ENCODE measurements around the gene GDF2.

Gene GDF2

DNA sequence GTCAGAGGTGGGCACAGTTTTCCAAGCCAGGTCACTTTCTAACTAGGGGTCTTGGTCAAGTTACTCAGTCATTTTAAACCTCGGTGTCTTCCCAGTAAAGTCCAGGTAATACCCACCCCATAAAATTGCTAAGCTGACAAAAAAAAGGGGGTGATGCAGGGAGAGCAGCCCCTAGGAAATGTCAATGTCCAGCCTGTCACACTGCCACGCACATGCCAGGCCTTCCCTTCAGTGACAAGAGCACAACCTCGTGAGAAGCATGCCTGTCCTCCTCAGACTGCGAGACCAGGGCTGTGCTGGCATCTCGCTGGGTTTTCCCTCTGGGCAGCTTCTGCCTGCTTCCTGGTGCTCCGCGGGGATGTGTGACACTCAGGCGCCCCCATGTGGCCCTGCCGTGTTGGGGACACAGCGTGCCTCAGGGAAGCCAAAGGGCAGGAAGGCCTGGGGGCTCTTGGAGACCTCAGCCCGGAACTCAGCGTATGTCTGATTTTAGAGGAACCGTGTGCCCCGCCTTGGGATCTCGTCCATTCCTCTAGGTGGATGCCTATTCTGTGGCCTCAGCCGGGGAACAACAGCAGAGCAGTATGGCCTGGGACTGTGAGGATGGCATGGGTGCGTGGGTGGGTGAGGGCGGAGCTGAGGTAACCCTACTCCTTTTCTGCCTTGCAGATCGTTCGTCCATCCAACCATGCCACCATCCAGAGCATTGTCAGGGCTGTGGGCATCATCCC lies 10.2 kb upstream of the GDF2 start:
- no peak overlapping the region for H3K4me3 Mint-ChIP-seq
- H3K27ac Mint-ChIP-seq: no peak overlapping the region
- peaks cover 5% of the 10 kb centered on the region for H3K27me3 Mint-ChIP-seq (ENCODE audit: low read depth)
- no peaks in the 10 kb centered on the region for H3K9me3 Mint-ChIP-seq
- peaks cover 11% of the 10 kb centered on the region for H3K4me1 Mint-ChIP-seq (ENCODE audit: low read depth)
- H3K36me3 Mint-ChIP-seq (ENCODE audit: low read depth): no peaks in the 10 kb centered on the region

DNA sequence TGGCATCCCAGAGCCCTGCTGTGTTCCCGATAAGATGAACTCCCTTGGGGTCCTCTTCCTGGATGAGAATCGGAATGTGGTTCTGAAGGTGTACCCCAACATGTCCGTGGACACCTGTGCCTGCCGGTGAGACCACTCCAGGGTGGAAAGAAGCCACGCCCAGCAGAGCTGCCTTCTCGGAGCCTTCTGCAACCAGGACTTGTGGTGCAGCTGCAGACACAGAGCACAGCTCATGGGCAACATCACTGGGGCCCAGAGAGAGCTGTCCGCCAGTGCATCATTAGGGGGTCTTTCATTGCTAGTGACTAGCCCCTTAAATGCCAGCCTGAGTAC lies 9.6 kb upstream of the GDF2 start:
- peaks cover 5% of the 10 kb centered on the region for H3K27me3 Mint-ChIP-seq (ENCODE audit: low read depth)
- H3K9me3 Mint-ChIP-seq: no peaks in the 10 kb centered on the region
- H3K36me3 Mint-ChIP-seq (ENCODE audit: low read depth): no peaks in the 10 kb centered on the region
- H3K4me3 Mint-ChIP-seq: no peak overlapping the region
- peaks cover 11% of the 10 kb centered on the region for H3K4me1 Mint-ChIP-seq (ENCODE audit: low read depth)
- H3K27ac Mint-ChIP-seq: no peak overlapping the region

DNA sequence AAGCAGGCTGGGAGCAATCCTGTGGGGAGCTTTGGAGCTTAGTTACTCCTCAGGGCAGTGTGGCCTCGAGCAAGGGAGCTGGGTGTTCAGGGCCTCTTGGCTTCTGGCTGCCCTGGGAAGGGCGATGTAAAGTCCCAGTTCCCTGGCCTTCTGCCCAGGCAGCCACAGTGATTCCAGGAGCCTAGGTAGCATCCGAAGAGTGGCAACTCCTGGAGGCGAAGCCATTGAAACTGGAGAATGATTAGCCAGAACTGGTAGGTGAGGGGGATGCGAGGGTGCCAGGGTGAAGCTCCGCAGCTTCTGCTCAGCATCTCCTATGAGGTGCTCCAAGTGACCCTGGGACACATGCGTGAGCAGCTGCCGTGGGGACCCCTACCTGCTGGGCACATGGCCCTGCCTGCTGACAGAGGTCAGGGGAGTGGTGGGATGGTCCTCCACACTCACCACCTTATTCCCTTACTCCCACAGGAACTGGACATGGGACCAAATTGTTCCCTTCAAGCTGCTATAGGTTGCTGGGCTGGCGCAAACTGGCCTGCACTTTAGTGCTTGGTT lies 7.8 kb upstream of the GDF2 start:
- Mint-ChIP-seq H3K4me3 (no peak overlapping the region), H3K36me3 (ENCODE audit: low read depth) (no peaks in the 10 kb centered on the region), H3K27ac (no peak overlapping the region), H3K9me3 (no peaks in the 10 kb centered on the region), H3K27me3 (ENCODE audit: low read depth) (peaks cover 3% of the 10 kb centered on the region), H3K4me1 (ENCODE audit: low read depth) (peaks cover 11% of the 10 kb centered on the region)

- Mint-ChIP-seq H3K27ac (no peak overlapping the region), H3K27me3 (ENCODE audit: low read depth) (peaks cover 3% of the 10 kb centered on the region), H3K4me3 (no peak overlapping the region), H3K4me1 (ENCODE audit: low read depth) (peaks cover 11% of the 10 kb centered on the region), H3K36me3 (ENCODE audit: low read depth) (no peaks in the 10 kb centered on the region), H3K9me3 (no peaks in the 10 kb centered on the region)
Measured at GRCh38 chr10:47315421-47315820, 6.8 kb upstream of the GDF2 start.

DNA sequence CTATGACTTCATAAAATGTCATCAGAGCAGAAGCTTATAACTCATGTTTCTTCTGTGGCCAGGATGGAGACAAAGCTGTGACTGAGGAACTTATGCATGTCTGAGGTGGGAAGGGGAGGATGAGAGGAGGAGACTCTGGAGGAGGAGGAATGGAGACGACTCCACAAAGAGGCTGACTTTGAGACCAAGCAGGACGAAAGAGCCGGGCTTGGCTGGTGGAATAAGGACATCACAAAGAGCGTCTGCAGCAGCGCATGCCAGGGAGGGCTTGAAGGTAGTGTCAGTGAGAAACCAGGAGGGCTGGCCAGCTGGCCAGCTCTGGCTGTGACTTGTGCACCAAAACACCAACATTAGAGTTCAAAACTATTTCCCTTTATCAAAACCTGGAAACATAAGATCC lies 6.1 kb upstream of the GDF2 start:
- Mint-ChIP-seq H3K4me3 (no peak overlapping the region), H3K27me3 (ENCODE audit: low read depth) (peaks cover 3% of the 10 kb centered on the region), H3K4me1 (ENCODE audit: low read depth) (peaks cover 11% of the 10 kb centered on the region), H3K27ac (no peak overlapping the region), H3K9me3 (no peaks in the 10 kb centered on the region), H3K36me3 (ENCODE audit: low read depth) (no peaks in the 10 kb centered on the region)

- no peak overlapping the region for H3K4me3 Mint-ChIP-seq
- H3K27ac Mint-ChIP-seq: no peak overlapping the region
- no peaks in the 10 kb centered on the region for H3K36me3 Mint-ChIP-seq (ENCODE audit: low read depth)
- no peaks in the 10 kb centered on the region for H3K9me3 Mint-ChIP-seq
- peaks cover 3% of the 10 kb centered on the region for H3K27me3 Mint-ChIP-seq (ENCODE audit: low read depth)
- H3K4me1 Mint-ChIP-seq (ENCODE audit: low read depth): peaks cover under 1% of the 10 kb centered on the region
Measured at GRCh38 chr10:47317251-47317650, 5.0 kb upstream of the GDF2 start.

DNA sequence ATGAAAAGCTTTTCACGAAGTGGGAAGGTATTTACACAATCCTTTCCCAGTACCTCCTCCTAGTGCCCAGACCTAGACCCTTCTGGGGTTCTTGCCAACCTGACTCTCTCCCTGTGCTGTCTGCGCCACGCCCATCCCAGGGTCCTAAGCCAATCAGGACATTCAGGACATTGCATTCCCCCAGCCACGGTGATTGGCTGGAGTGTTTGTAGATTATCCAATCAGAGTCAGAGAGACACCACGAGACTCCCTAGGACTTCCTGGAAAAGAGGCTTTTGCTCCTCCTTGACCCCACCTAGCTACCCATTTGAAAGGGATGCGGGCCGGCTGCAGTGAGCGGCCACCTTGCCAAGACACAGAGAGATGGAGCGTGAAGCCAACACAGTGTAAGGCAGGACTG lies 3.5 kb upstream of the GDF2 start:
- no peak overlapping the region for H3K4me3 Mint-ChIP-seq
- no peaks in the 10 kb centered on the region for H3K36me3 Mint-ChIP-seq (ENCODE audit: low read depth)
- H3K27me3 Mint-ChIP-seq (ENCODE audit: low read depth): peaks cover 3% of the 10 kb centered on the region
- H3K4me1 Mint-ChIP-seq (ENCODE audit: low read depth): no peaks in the 10 kb centered on the region
- H3K9me3 Mint-ChIP-seq: no peaks in the 10 kb centered on the region
- H3K27ac Mint-ChIP-seq: no peak overlapping the region

GRCh38 chr10:47319784-47320183 lies 2.5 kb upstream of the GDF2 start:
- H3K4me1 Mint-ChIP-seq (ENCODE audit: low read depth): no peaks in the 10 kb centered on the region
- H3K9me3 Mint-ChIP-seq: no peaks in the 10 kb centered on the region
- no peak overlapping the region for H3K27ac Mint-ChIP-seq
- H3K4me3 Mint-ChIP-seq: no peak overlapping the region
- H3K36me3 Mint-ChIP-seq (ENCODE audit: low read depth): no peaks in the 10 kb centered on the region
- H3K27me3 Mint-ChIP-seq (ENCODE audit: low read depth): peaks cover 3% of the 10 kb centered on the region

DNA sequence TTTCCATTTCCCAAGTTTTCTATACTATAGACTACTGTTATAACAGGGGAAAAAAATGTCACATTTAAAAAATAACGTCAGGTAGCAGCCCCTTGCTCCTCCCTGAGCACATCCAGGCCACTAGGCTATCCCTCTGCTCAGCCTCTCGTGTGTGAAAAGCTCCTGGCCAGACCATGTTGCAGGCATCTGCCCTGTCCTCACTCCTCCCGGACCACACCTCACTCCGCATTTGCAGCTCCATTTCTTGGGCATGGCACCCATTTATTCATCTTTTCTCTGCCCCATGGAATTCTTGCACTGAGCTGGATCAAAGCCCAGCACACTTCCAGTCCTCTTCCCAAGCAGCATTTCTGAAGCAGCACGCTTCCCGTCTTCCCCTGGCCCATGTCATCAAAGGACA lies 1.4 kb upstream of the GDF2 start:
- Mint-ChIP-seq H3K4me3 (no peak overlapping the region), H3K36me3 (ENCODE audit: low read depth) (no peaks in the 10 kb centered on the region), H3K9me3 (no peaks in the 10 kb centered on the region), H3K27ac (no peak overlapping the region), H3K4me1 (ENCODE audit: low read depth) (no peaks in the 10 kb centered on the region), H3K27me3 (ENCODE audit: low read depth) (peaks cover 3% of the 10 kb centered on the region)

- H3K27ac Mint-ChIP-seq: no peak overlapping the region
- H3K9me3 Mint-ChIP-seq: no peaks in the 10 kb centered on the region
- H3K4me3 Mint-ChIP-seq: no peak overlapping the region
- H3K36me3 Mint-ChIP-seq (ENCODE audit: low read depth): no peaks in the 10 kb centered on the region
- H3K27me3 Mint-ChIP-seq (ENCODE audit: low read depth): peaks cover 3% of the 10 kb centered on the region
- H3K4me1 Mint-ChIP-seq (ENCODE audit: low read depth): no peaks in the 10 kb centered on the region
Measured at GRCh38 chr10:47321521-47322195, 596 bp upstream of the GDF2 start.

DNA sequence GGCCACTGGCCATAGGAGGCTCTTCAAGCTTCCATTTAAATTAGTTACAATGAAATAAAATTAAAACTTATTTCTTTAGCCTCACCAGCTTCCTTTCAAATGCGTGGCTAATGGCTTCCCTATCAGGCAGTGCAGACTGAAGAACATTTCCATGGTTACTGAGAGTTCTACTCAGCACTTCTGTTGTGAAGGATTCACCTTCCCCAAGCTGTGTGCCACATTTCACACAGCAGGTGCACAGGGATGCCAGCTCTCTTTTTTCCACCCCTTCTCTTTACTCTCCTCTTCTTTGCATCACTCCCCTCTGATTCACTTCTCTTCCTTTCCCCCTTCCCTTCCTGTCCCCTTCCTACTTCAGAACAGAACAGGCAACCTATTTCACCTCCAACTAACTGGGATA lies 833 bp downstream of the GDF2 start:
- Mint-ChIP-seq H3K4me1 (ENCODE audit: low read depth) (no peaks in the 10 kb centered on the region), H3K27ac (no peak overlapping the region), H3K36me3 (ENCODE audit: low read depth) (no peaks in the 10 kb centered on the region), H3K27me3 (ENCODE audit: low read depth) (peaks cover 3% of the 10 kb centered on the region), H3K4me3 (no peak overlapping the region), H3K9me3 (peaks cover 5% of the 10 kb centered on the region)

DNA sequence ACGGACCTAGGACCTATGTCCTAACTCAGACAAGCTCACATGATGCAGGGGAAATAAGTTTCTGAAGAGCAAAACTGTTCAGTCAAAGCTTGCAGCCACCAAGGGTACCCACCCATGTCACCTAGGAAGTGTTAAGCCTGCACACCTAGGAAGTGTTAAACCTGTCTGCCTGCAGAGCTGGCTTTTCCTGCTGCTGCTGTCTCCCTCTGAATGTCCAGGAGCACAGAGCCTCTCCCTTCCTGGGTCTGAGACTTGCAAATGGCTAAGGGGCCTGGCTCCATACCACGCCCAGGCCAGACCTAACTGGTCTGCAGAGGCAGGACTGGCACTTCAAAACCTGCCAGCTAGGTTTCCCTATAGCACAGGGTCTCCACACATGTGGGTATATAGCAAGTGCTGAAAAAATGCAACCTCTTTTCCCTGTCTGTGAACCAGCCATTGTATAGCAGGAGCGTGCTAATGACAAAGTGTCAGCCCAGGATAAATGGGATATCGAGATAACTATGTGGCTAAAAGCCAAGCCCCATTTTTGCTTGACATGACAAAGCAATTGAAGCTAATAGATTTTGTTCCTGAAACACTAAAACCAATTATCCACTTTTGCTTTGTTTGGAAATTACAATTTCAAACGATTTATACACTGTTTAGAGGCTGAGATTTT lies 1.5 kb downstream of the GDF2 start:
- H3K36me3 Mint-ChIP-seq (ENCODE audit: low read depth): no peaks in the 10 kb centered on the region
- H3K4me3 Mint-ChIP-seq: no peak overlapping the region
- H3K27ac Mint-ChIP-seq: no peak overlapping the region
- H3K9me3 Mint-ChIP-seq: peaks cover 6% of the 10 kb centered on the region
- no peaks in the 10 kb centered on the region for H3K4me1 Mint-ChIP-seq (ENCODE audit: low read depth)
- H3K27me3 Mint-ChIP-seq (ENCODE audit: low read depth): peaks cover under 1% of the 10 kb centered on the region

DNA sequence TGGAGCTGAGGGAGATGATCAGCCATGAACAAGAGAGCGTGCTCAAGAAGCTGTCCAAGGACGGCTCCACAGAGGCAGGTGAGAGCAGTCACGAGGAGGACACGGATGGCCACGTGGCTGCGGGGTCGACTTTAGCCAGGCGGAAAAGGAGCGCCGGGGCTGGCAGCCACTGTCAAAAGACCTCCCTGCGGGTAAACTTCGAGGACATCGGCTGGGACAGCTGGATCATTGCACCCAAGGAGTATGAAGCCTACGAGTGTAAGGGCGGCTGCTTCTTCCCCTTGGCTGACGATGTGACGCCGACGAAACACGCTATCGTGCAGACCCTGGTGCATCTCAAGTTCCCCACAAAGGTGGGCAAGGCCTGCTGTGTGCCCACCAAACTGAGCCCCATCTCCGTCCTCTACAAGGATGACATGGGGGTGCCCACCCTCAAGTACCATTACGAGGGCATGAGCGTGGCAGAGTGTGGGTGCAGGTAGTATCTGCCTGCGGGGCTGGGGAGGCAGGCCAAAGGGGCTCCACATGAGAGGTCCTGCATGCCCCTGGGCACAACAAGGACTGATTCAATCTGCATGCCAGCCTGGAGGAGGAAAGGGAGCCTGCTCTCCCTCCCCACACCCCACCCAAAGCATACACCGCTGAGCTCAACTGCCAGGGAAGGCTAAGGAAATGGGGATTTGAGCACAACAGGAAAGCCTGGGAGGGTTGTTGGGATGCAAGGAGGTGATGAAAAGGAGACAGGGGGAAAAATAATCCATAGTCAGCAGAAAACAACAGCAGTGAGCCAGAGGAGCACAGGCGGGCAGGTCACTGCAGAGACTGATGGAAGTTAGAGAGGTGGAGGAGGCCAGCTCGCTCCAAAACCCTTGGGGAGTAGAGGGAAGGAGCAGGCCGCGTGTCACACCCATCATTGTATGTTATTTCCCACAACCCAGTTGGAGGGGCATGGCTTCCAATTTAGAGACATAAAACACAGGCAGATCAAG lies 3.3 kb downstream of the GDF2 start:
- no peaks in the 10 kb centered on the region for H3K36me3 Mint-ChIP-seq (ENCODE audit: low read depth)
- no peaks in the 10 kb centered on the region for H3K4me1 Mint-ChIP-seq (ENCODE audit: low read depth)
- H3K27me3 Mint-ChIP-seq (ENCODE audit: low read depth): no peaks in the 10 kb centered on the region
- H3K4me3 Mint-ChIP-seq: no peak overlapping the region
- H3K27ac Mint-ChIP-seq: no peak overlapping the region
- peaks cover 6% of the 10 kb centered on the region for H3K9me3 Mint-ChIP-seq

GRCh38 chr10:47326306-47326926 lies 4.2 kb downstream of the GDF2 start:
- no peak overlapping the region for H3K4me3 Mint-ChIP-seq
- no peaks in the 10 kb centered on the region for H3K36me3 Mint-ChIP-seq (ENCODE audit: low read depth)
- H3K27ac Mint-ChIP-seq: no peak overlapping the region
- H3K9me3 Mint-ChIP-seq: peaks cover 6% of the 10 kb centered on the region
- H3K4me1 Mint-ChIP-seq (ENCODE audit: low read depth): no peaks in the 10 kb centered on the region
- H3K27me3 Mint-ChIP-seq (ENCODE audit: low read depth): no peaks in the 10 kb centered on the region

Data from T-helper 1 cell treated with Interleukin-12 subunit alpha and Interleukin-12 subunit beta and Interleukin-4 antibody, amounts not matched to agents 30 μg/mL and 1 μg/mL, for 36 hours (primary cell).